ENCODE results near the gene RTRAF.

GRCh38 chr14:52012635-52013034, 23.3 kb downstream of the RTRAF start:
- peak; percentile 72 for TF ChIP-seq POLR2AphosphoS5 (IDR thresholded peaks at IDR 0.05)
- no peak for TF ChIP-seq CTCF (IDR thresholded peaks at IDR 0.05)
- no peak for TF ChIP-seq EP300 (IDR thresholded peaks at IDR 0.05)
- TF ChIP-seq POLR2A (IDR thresholded peaks at IDR 0.05), result no peak

All from gastroesophageal sphincter (tissue), 3 donors.